ENCODE results near the gene HDAC8. TPM values are rescaled to one million over a fixed set of nuclear protein-coding genes. Genes with fewer than 3 reads are reported as not detected.
"Not testable (repeated sequence)": the region's sequence is repeated elsewhere in the genome, so short reads cannot be mapped to it uniquely, and the experiment has no call there.

HDAC8 gene
- total RNA-seq, 3 donors from 2014 or later: 15.9 to 19.6 (median 18.1) TPM

GRCh38 chrX:72566448-72566847 lies 6.2 kb downstream of the HDAC8 start:
- no peak overlapping the region for H3K4me3 Mint-ChIP-seq
- DNase-seq: no peak

GRCh38 chrX:72559655-72560054 lies 13.0 kb downstream of the HDAC8 start:
- ATAC-seq; H3K27me3 Mint-ChIP-seq (ENCODE audit: low read depth); DNase-seq; H3K4me3 Mint-ChIP-seq; H3K9me3 Mint-ChIP-seq: not testable (repeated sequence)
- Mint-ChIP-seq H3K36me3 (ENCODE audit: insufficient read depth) (peaks cover 24% of the 10 kb centered on the region), H3K4me1 (ENCODE audit: low read depth) (peaks cover 13% of the 10 kb centered on the region)

More at GRCh38 chrX:72566448-72566847, 6.2 kb downstream of the HDAC8 start:
- peaks cover 4% of the 10 kb centered on the region for H3K4me1 Mint-ChIP-seq (ENCODE audit: low read depth)
- no peaks in the 10 kb centered on the region for H3K27me3 Mint-ChIP-seq (ENCODE audit: low read depth)
- peaks cover 22% of the 10 kb centered on the region for H3K36me3 Mint-ChIP-seq (ENCODE audit: insufficient read depth)
- no peaks in the 10 kb centered on the region for H3K9me3 Mint-ChIP-seq
- no peak for ATAC-seq

GRCh38 chrX:72554448-72555140 lies 18.0 kb downstream of the HDAC8 start:
- Mint-ChIP-seq H3K36me3 (ENCODE audit: insufficient read depth) (peaks cover 17% of the 10 kb centered on the region), H3K4me3 (no peak overlapping the region), H3K27me3 (ENCODE audit: low read depth) (no peaks in the 10 kb centered on the region), H3K9me3 (no peaks in the 10 kb centered on the region), H3K4me1 (ENCODE audit: low read depth) (peaks cover 12% of the 10 kb centered on the region)
- ATAC-seq (no peak), DNase-seq (no peak)

GRCh38 chrX:72552443-72552842 lies 20.2 kb downstream of the HDAC8 start:
- H3K27me3 Mint-ChIP-seq (ENCODE audit: low read depth); H3K4me3 Mint-ChIP-seq; ATAC-seq: not testable (repeated sequence)

GRCh38 chrX:72545990-72546389 lies 26.7 kb downstream of the HDAC8 start:
- H3K9me3 Mint-ChIP-seq: no peaks in the 10 kb centered on the region
- no peaks in the 10 kb centered on the region for H3K4me1 Mint-ChIP-seq (ENCODE audit: low read depth)
- peaks cover 27% of the 10 kb centered on the region for H3K36me3 Mint-ChIP-seq (ENCODE audit: insufficient read depth)
- H3K27me3 Mint-ChIP-seq (ENCODE audit: low read depth): no peaks in the 10 kb centered on the region
- DNase-seq (no peak), ATAC-seq (no peak)
- H3K4me3 Mint-ChIP-seq: no peak overlapping the region

More at GRCh38 chrX:72552443-72552842, 20.2 kb downstream of the HDAC8 start:
- peaks cover 23% of the 10 kb centered on the region for H3K36me3 Mint-ChIP-seq (ENCODE audit: insufficient read depth)
- not testable (repeated sequence) for H3K4me1 Mint-ChIP-seq (ENCODE audit: low read depth); DNase-seq; H3K9me3 Mint-ChIP-seq

- Mint-ChIP-seq H3K36me3 (ENCODE audit: insufficient read depth) (peaks cover 20% of the 10 kb centered on the region), H3K4me3 (no peak overlapping the region), H3K4me1 (ENCODE audit: low read depth) (no peaks in the 10 kb centered on the region), H3K27me3 (ENCODE audit: low read depth) (no peaks in the 10 kb centered on the region), H3K9me3 (no peaks in the 10 kb centered on the region)
- DNase-seq (no peak), ATAC-seq (no peak)
These were observed 32.3 kb downstream of the HDAC8 start for GRCh38 chrX:72540318-72540717.

GRCh38 chrX:72539822-72540221 lies 32.8 kb downstream of the HDAC8 start:
- Mint-ChIP-seq H3K4me1 (ENCODE audit: low read depth) (no peaks in the 10 kb centered on the region), H3K4me3 (no peak overlapping the region), H3K9me3 (no peaks in the 10 kb centered on the region), H3K36me3 (ENCODE audit: insufficient read depth) (peaks cover 15% of the 10 kb centered on the region), H3K27me3 (ENCODE audit: low read depth) (no peaks in the 10 kb centered on the region)
- ATAC-seq (no peak), DNase-seq (no peak)

GRCh38 chrX:72536542-72536941 lies 36.1 kb downstream of the HDAC8 start:
- no peaks in the 10 kb centered on the region for H3K27me3 Mint-ChIP-seq (ENCODE audit: low read depth)
- no peaks in the 10 kb centered on the region for H3K9me3 Mint-ChIP-seq
- ATAC-seq (no peak), DNase-seq (no peak)
- no peak overlapping the region for H3K4me3 Mint-ChIP-seq
- no peaks in the 10 kb centered on the region for H3K4me1 Mint-ChIP-seq (ENCODE audit: low read depth)
- peaks cover 9% of the 10 kb centered on the region for H3K36me3 Mint-ChIP-seq (ENCODE audit: insufficient read depth)

GRCh38 chrX:72532366-72532765 lies 40.3 kb downstream of the HDAC8 start:
- Mint-ChIP-seq H3K4me1 (ENCODE audit: low read depth) (no peaks in the 10 kb centered on the region), H3K4me3 (no peak overlapping the region), H3K27me3 (ENCODE audit: low read depth) (no peaks in the 10 kb centered on the region), H3K36me3 (ENCODE audit: insufficient read depth) (peaks cover 21% of the 10 kb centered on the region), H3K9me3 (no peaks in the 10 kb centered on the region)
- DNase-seq: no peak
- no peak for ATAC-seq

GRCh38 chrX:72526534-72527508 lies 45.8 kb downstream of the HDAC8 start:
- DNase-seq: no peak
- no peaks in the 10 kb centered on the region for H3K9me3 Mint-ChIP-seq
- H3K4me1 Mint-ChIP-seq (ENCODE audit: low read depth): peaks cover 8% of the 10 kb centered on the region
- peaks cover 31% of the 10 kb centered on the region for H3K36me3 Mint-ChIP-seq (ENCODE audit: insufficient read depth)
- no peak overlapping the region for H3K4me3 Mint-ChIP-seq
- no peak for ATAC-seq
- H3K27me3 Mint-ChIP-seq (ENCODE audit: low read depth): no peaks in the 10 kb centered on the region

GRCh38 chrX:72498782-72499181 lies 73.9 kb downstream of the HDAC8 start:
- peaks cover 7% of the 10 kb centered on the region for H3K9me3 Mint-ChIP-seq
- H3K4me1 Mint-ChIP-seq (ENCODE audit: low read depth): no peaks in the 10 kb centered on the region
- no peak for ATAC-seq
- H3K4me3 Mint-ChIP-seq: no peak overlapping the region
- no peaks in the 10 kb centered on the region for H3K27me3 Mint-ChIP-seq (ENCODE audit: low read depth)
- DNase-seq: no peak
- peaks cover 15% of the 10 kb centered on the region for H3K36me3 Mint-ChIP-seq (ENCODE audit: insufficient read depth)

GRCh38 chrX:72495046-72495445 lies 77.6 kb downstream of the HDAC8 start:
- peaks cover 27% of the 10 kb centered on the region for H3K36me3 Mint-ChIP-seq (ENCODE audit: insufficient read depth)
- no peaks in the 10 kb centered on the region for H3K27me3 Mint-ChIP-seq (ENCODE audit: low read depth)
- H3K4me3 Mint-ChIP-seq: no peak overlapping the region
- DNase-seq (no peak), ATAC-seq (no peak)
- H3K4me1 Mint-ChIP-seq (ENCODE audit: low read depth): no peaks in the 10 kb centered on the region
- H3K9me3 Mint-ChIP-seq: peaks cover 3% of the 10 kb centered on the region

- ATAC-seq (no peak), DNase-seq (no peak)
- no peaks in the 10 kb centered on the region for H3K4me1 Mint-ChIP-seq (ENCODE audit: low read depth)
- no peak overlapping the region for H3K4me3 Mint-ChIP-seq
- peaks cover 34% of the 10 kb centered on the region for H3K36me3 Mint-ChIP-seq (ENCODE audit: insufficient read depth)
- peaks cover 3% of the 10 kb centered on the region for H3K9me3 Mint-ChIP-seq
- no peaks in the 10 kb centered on the region for H3K27me3 Mint-ChIP-seq (ENCODE audit: low read depth)
These were observed 80.1 kb downstream of the HDAC8 start for GRCh38 chrX:72492499-72492898.

- not testable (repeated sequence) for H3K4me1 Mint-ChIP-seq (ENCODE audit: low read depth); H3K27me3 Mint-ChIP-seq (ENCODE audit: low read depth); ATAC-seq; H3K4me3 Mint-ChIP-seq; H3K9me3 Mint-ChIP-seq; DNase-seq
- peaks cover 41% of the 10 kb centered on the region for H3K36me3 Mint-ChIP-seq (ENCODE audit: insufficient read depth)
These were observed 82.4 kb downstream of the HDAC8 start for GRCh38 chrX:72490221-72490620.
